OCI-LY3 (cell line): ENCODE results near the gene CRYBG1.

Source experiments
- EZH2phosphoT487 ChIP-seq: fragments of 200-600 bp; shearing (Covaris generic); IDR thresholded peaks from 2 replicates; pipeline ENCODE4 v1.6.1; 2018; ENCODE audit warnings: antibody characterized with exemption, mixed run types, low read depth
- TF ChIP-seq, protein P1 (sequence below): fragments of 200-600, 300-600 bp; sonication (generic); IDR thresholded peaks from 2 replicates; pipeline ENCODE4 v1.5.1; 2014; ENCODE audit warnings: antibody characterized with exemption, low read length, low read depth

DNA sequence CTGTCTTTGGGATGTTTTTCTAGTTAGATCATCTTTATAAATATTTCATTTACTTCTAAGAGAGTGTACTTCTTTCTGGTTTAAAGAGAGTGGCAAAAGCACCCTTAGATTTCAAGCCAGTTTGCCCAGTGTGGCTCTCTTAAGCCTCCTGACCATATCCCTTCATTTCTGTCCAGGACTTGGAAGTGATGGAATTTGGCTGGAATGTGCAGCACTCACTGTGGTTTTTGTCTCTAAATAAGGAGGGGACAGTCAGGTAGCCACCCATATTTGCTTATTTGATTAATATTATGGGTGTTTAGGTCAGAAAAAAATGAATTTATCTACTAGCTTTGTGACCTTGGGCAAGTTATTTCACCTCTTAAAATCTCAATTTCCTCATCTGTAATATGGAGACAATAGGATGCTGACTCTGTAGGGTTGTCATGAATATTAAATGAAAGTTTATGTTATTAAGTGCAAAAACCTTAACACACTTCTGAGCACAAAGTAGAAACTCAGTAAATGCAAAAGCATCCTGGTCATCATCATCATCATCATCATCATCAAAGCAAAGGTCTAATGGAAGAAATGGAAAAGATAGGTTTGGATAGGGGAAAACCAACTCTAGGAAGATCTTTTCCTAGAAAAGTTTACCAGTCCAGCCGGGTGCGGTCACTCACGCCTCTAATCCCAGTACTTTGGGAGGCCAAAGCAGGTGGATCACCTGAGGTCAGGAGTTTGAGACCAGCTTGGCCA lies 3.1 kb downstream of the CRYBG1 start:
- TF ChIP-seq, protein P1, sequence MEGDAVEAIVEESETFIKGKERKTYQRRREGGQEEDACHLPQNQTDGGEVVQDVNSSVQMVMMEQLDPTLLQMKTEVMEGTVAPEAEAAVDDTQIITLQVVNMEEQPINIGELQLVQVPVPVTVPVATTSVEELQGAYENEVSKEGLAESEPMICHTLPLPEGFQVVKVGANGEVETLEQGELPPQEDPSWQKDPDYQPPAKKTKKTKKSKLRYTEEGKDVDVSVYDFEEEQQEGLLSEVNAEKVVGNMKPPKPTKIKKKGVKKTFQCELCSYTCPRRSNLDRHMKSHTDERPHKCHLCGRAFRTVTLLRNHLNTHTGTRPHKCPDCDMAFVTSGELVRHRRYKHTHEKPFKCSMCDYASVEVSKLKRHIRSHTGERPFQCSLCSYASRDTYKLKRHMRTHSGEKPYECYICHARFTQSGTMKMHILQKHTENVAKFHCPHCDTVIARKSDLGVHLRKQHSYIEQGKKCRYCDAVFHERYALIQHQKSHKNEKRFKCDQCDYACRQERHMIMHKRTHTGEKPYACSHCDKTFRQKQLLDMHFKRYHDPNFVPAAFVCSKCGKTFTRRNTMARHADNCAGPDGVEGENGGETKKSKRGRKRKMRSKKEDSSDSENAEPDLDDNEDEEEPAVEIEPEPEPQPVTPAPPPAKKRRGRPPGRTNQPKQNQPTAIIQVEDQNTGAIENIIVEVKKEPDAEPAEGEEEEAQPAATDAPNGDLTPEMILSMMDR = no peak
- TF ChIP-seq EZH2phosphoT487 = no peak
